Fibroblast of pulmonary artery (primary cell): ENCODE results near the gene IPO13.

Experiments
- DNase-seq: peaks from one replicate; pipeline ENCODE4 v3.0.0-alpha.2; 2010; ENCODE audit warnings: low read depth
- H3K4me3 ChIP-seq: replicated peaks from 2 replicates; pipeline ENCODE4 v1.5.1; 2011; ENCODE audit warnings: low read depth, mild to moderate bottlenecking, control low read depth, low read length, moderate library complexity
- CTCF ChIP-seq: IDR thresholded peaks from 2 replicates; pipeline ENCODE4 v1.5.1; 2011; ENCODE audit warnings: mild to moderate bottlenecking, control low read depth, low read length, inconsistent platforms; ENCODE audit errors: missing control alignments

IPO13 gene

GRCh38 chr1:44012941-44013609 is 66.3 kb downstream of the IPO13 start:
- TF ChIP-seq CTCF: no peak
- no peak overlapping the region for H3K4me3 ChIP-seq
- no peak for DNase-seq

GRCh38 chr1:44013949-44014348 is 67.2 kb downstream of the IPO13 start:
- no peak for DNase-seq
- H3K4me3 ChIP-seq: no peak overlapping the region
- TF ChIP-seq CTCF: no peak

GRCh38 chr1:44014365-44015104 is 67.8 kb downstream of the IPO13 start:
- no peak overlapping the region for H3K4me3 ChIP-seq
- no peak for DNase-seq
- no peak for TF ChIP-seq CTCF

- no peak for DNase-seq
- no peak overlapping the region for H3K4me3 ChIP-seq
- no peak for TF ChIP-seq CTCF
Measured at GRCh38 chr1:44015206-44015605, 68.5 kb downstream of the IPO13 start.

GRCh38 chr1:44016041-44016889 is 69.5 kb downstream of the IPO13 start:
- no peak overlapping the region for H3K4me3 ChIP-seq
- DNase-seq: no peak
- TF ChIP-seq CTCF: no peak

GRCh38 chr1:44016890-44017400 is 70.2 kb downstream of the IPO13 start:
- no peak for DNase-seq
- TF ChIP-seq CTCF: no peak
- no peak overlapping the region for H3K4me3 ChIP-seq
